Activated T-cell treated with anti-CD3 and anti-CD28 coated beads for 1 hour (primary cell): ENCODE results near the gene ACKR3.

ENCODE experiments used
- DNase-seq: peaks from one replicate; pipeline ENCODE4 v3.0.0-alpha.2; 2020; ENCODE audit warnings: low read depth

The ACKR3 gene

GRCh38 chr2:236584521-236585384 lies 15.1 kb downstream of the ACKR3 start:
- no peak for DNase-seq

- DNase-seq, result no peak
Observed at GRCh38 chr2:236585966-236586365, 16.3 kb downstream of the ACKR3 start.

- no peak for DNase-seq
Observed at GRCh38 chr2:236587861-236588815, 18.5 kb downstream of the ACKR3 start.

GRCh38 chr2:236588932-236589592 lies 19.4 kb downstream of the ACKR3 start:
- no peak for DNase-seq

- DNase-seq, result no peak
Observed at GRCh38 chr2:236590846-236591245, 21.2 kb downstream of the ACKR3 start.

- DNase-seq, result no peak
Observed at GRCh38 chr2:236592821-236593220, 23.2 kb downstream of the ACKR3 start.

GRCh38 chr2:236593531-236593930 lies 23.9 kb downstream of the ACKR3 start:
- no peak for DNase-seq

- no peak for DNase-seq
Observed at GRCh38 chr2:236593956-236594355, 24.3 kb downstream of the ACKR3 start.

- no peak for DNase-seq
Observed at GRCh38 chr2:236597629-236598028, 28.0 kb downstream of the ACKR3 start.

GRCh38 chr2:236599059-236599458 lies 29.4 kb downstream of the ACKR3 start:
- no peak for DNase-seq

- DNase-seq, result no peak
Observed at GRCh38 chr2:236600158-236600557, 30.5 kb downstream of the ACKR3 start.

- DNase-seq, result no peak
Observed at GRCh38 chr2:236600892-236601291, 31.3 kb downstream of the ACKR3 start.

- no peak for DNase-seq
Observed at GRCh38 chr2:236601316-236602202, 31.9 kb downstream of the ACKR3 start.

- no peak for DNase-seq
Observed at GRCh38 chr2:236602678-236603077, 33.1 kb downstream of the ACKR3 start.

- DNase-seq, result no peak
Observed at GRCh38 chr2:236603361-236604015, 33.9 kb downstream of the ACKR3 start.

GRCh38 chr2:236604575-236605344 lies 35.1 kb downstream of the ACKR3 start:
- no peak for DNase-seq

- no peak for DNase-seq
Observed at GRCh38 chr2:236605345-236605734, 35.7 kb downstream of the ACKR3 start.

GRCh38 chr2:236606023-236606422 lies 36.4 kb downstream of the ACKR3 start:
- no peak for DNase-seq

GRCh38 chr2:236607471-236608187 lies 38.0 kb downstream of the ACKR3 start:
- no peak for DNase-seq
